ENCODE data around the gene ADPRHL1.
A peak's percentile ranks its signal among the peaks of the same experiment; 100 is the strongest.
"Not testable (repeated sequence)": the region's sequence is repeated elsewhere in the genome, so short reads cannot be mapped to it uniquely, and the experiment has no call there.

ADPRHL1 gene

GRCh38 chr13:113476811-113477210 lies 23.5 kb upstream of the ADPRHL1 start:
- no peak for DNase-seq

GRCh38 chr13:113475911-113476310 lies 22.6 kb upstream of the ADPRHL1 start:
- no peak for DNase-seq

GRCh38 chr13:113475280-113475679 lies 22.0 kb upstream of the ADPRHL1 start:
- DNase-seq: no peak

- no peak for DNase-seq
Observed at GRCh38 chr13:113474179-113474578, 20.9 kb upstream of the ADPRHL1 start.

GRCh38 chr13:113472355-113473025 lies 19.2 kb upstream of the ADPRHL1 start:
- no peak for DNase-seq

- no peak for DNase-seq
Observed at GRCh38 chr13:113471844-113472243, 18.6 kb upstream of the ADPRHL1 start.

GRCh38 chr13:113470635-113471163 lies 17.4 kb upstream of the ADPRHL1 start:
- DNase-seq: not testable (repeated sequence)

GRCh38 chr13:113470073-113470472 lies 16.8 kb upstream of the ADPRHL1 start:
- DNase-seq: no peak

GRCh38 chr13:113469582-113469981 lies 16.3 kb upstream of the ADPRHL1 start:
- DNase-seq: no peak

GRCh38 chr13:113468472-113469201 lies 15.3 kb upstream of the ADPRHL1 start:
- no peak for DNase-seq

GRCh38 chr13:113468029-113468428 lies 14.7 kb upstream of the ADPRHL1 start:
- DNase-seq: no peak

GRCh38 chr13:113466383-113466782 lies 13.1 kb upstream of the ADPRHL1 start:
- DNase-seq: no peak

- DNase-seq: no peak
Observed at GRCh38 chr13:113465300-113465699, 12.0 kb upstream of the ADPRHL1 start.

GRCh38 chr13:113464476-113464875 lies 11.2 kb upstream of the ADPRHL1 start:
- DNase-seq: no peak

- DNase-seq: no peak
Observed at GRCh38 chr13:113461022-113461751, 7.9 kb upstream of the ADPRHL1 start.

GRCh38 chr13:113460599-113460998 lies 7.3 kb upstream of the ADPRHL1 start:
- DNase-seq: no peak

- no peak for DNase-seq
Observed at GRCh38 chr13:113460064-113460555, 6.8 kb upstream of the ADPRHL1 start.

- DNase-seq: no peak
Observed at GRCh38 chr13:113458253-113459065, 5.2 kb upstream of the ADPRHL1 start.

GRCh38 chr13:113457510-113457909 lies 4.2 kb upstream of the ADPRHL1 start:
- DNase-seq: no peak

- DNase-seq: no peak
Observed at GRCh38 chr13:113456116-113456702, 2.9 kb upstream of the ADPRHL1 start.

- peak; percentile 39 for DNase-seq
Observed at GRCh38 chr13:113455384-113455783, 2.1 kb upstream of the ADPRHL1 start.

- DNase-seq: peak; percentile 39
Observed at GRCh38 chr13:113454936-113455335, 1.6 kb upstream of the ADPRHL1 start.
